ENCODE results near the gene CTSZ. TPM values are rescaled to one million over a fixed set of nuclear protein-coding genes. Genes with fewer than 3 reads are reported as not detected.
"Not testable (repeated sequence)": the region's sequence is repeated elsewhere in the genome, so short reads cannot be mapped to it uniquely, and the experiment has no call there.

CTSZ gene
- total RNA-seq, 1 donor from 2014 or later: 17.2 TPM

DNA sequence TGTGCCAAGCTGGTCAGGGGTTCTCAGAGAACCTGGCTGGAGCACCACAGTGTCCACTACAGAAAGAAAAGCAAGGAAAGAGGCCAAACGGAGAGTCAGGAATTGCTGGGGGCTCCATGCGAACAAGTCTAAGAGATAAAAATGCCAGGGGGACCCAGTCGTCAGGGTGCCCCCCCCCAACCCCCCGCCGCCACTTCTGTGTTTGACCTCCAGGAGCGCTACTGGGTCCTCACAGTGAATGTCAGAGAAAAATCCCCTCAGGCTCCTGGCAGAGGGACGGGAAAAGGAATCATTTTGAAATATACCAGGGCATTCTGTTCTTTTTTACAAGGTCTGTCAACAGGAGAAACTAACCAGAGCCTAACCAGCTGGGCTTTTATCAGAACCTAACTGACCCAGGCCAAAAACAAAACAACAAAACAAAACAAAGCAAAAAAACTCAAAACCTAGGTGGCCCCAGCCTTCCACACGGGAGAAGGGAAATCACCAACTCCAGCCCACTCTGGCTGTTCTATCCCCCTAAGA is 43.9 kb downstream of the CTSZ start:
- H3K27me3 Mint-ChIP-seq (ENCODE audit: unreplicated experiment): peaks cover 29% of the 10 kb centered on the region
- DNase-seq (ENCODE audit: extremely low spot score, unreplicated experiment): peak; percentile 10
- no peak overlapping the region for H3K4me3 Mint-ChIP-seq (ENCODE audit: unreplicated experiment)
- no peaks in the 10 kb centered on the region for H3K9me3 Mint-ChIP-seq (ENCODE audit: unreplicated experiment)
- no peak for TF ChIP-seq CTCF (IDR thresholded peaks at IDR 0.05)
- no peak overlapping the region for H3K27ac Mint-ChIP-seq (ENCODE audit: unreplicated experiment)
- H3K4me1 Mint-ChIP-seq (ENCODE audit: unreplicated experiment): no peaks in the 10 kb centered on the region
- no peaks in the 10 kb centered on the region for H3K36me3 Mint-ChIP-seq (ENCODE audit: unreplicated experiment)

DNA sequence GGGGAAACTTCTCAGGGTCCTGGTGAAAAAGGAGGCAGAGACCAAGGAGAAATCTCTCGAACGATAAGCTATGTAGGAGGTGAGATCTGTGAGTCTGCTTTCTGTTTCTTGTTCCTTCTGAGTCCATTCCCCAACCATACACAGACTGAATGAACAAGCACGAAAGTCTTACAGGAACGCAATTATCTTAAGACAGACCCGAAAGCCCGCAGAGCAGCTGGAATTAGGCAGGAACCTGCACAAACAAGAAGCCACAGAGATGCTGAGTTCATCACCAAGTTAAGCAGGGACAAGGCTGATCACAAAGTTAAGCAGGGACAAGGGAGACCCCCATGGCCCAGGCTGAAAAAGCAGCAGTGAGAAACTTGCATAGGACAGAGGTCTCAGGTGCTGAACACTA is 47.4 kb downstream of the CTSZ start:
- TF ChIP-seq CTCF (IDR thresholded peaks at IDR 0.05): no peak
- Mint-ChIP-seq H3K4me3 (ENCODE audit: unreplicated experiment) (no peak overlapping the region), H3K27me3 (ENCODE audit: unreplicated experiment) (peaks cover 24% of the 10 kb centered on the region), H3K4me1 (ENCODE audit: unreplicated experiment) (no peaks in the 10 kb centered on the region), H3K27ac (ENCODE audit: unreplicated experiment) (no peak overlapping the region), H3K36me3 (ENCODE audit: unreplicated experiment) (no peaks in the 10 kb centered on the region), H3K9me3 (ENCODE audit: unreplicated experiment) (no peaks in the 10 kb centered on the region)
- no peak for DNase-seq (ENCODE audit: extremely low spot score, unreplicated experiment)

DNA sequence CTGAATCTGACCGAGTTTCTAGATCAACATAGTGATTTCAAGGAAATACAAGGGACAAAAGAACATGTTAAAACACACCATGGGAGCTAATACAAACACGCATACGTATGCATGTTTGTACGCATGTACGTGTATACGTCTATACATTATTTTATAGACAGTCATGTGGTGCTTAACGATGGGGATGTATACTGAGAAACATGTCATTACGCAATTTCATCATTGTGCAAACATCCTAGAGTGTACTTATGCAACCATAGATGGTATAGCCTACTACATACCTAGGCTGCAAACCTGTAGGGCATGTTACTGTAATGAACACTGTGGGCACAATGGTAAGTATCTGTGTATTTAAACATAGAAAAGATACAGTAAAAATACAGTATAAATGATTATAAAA is 51.0 kb downstream of the CTSZ start:
- Mint-ChIP-seq H3K36me3 (ENCODE audit: unreplicated experiment) (no peaks in the 10 kb centered on the region), H3K9me3 (ENCODE audit: unreplicated experiment) (peaks cover 7% of the 10 kb centered on the region), H3K27ac (ENCODE audit: unreplicated experiment) (no peak overlapping the region), H3K4me1 (ENCODE audit: unreplicated experiment) (no peaks in the 10 kb centered on the region), H3K4me3 (ENCODE audit: unreplicated experiment) (no peak overlapping the region), H3K27me3 (ENCODE audit: unreplicated experiment) (peaks cover 30% of the 10 kb centered on the region)
- no peak for DNase-seq (ENCODE audit: extremely low spot score, unreplicated experiment)
- TF ChIP-seq CTCF (IDR thresholded peaks at IDR 0.05): no peak

GRCh38 chr20:58953050-58953449 is 54.0 kb downstream of the CTSZ start:
- TF ChIP-seq CTCF (IDR thresholded peaks at IDR 0.05): no peak
- DNase-seq (ENCODE audit: extremely low spot score, unreplicated experiment): no peak
- Mint-ChIP-seq H3K4me3 (ENCODE audit: unreplicated experiment) (no peak overlapping the region), H3K27ac (ENCODE audit: unreplicated experiment) (no peak overlapping the region), H3K4me1 (ENCODE audit: unreplicated experiment) (no peaks in the 10 kb centered on the region), H3K36me3 (ENCODE audit: unreplicated experiment) (no peaks in the 10 kb centered on the region), H3K9me3 (ENCODE audit: unreplicated experiment) (peaks cover 7% of the 10 kb centered on the region), H3K27me3 (ENCODE audit: unreplicated experiment) (peaks cover 39% of the 10 kb centered on the region)

- no peak for DNase-seq (ENCODE audit: extremely low spot score, unreplicated experiment)
- TF ChIP-seq CTCF (IDR thresholded peaks at IDR 0.05): no peak
- Mint-ChIP-seq H3K36me3 (ENCODE audit: unreplicated experiment) (no peaks in the 10 kb centered on the region), H3K4me1 (ENCODE audit: unreplicated experiment) (no peaks in the 10 kb centered on the region), H3K27ac (ENCODE audit: unreplicated experiment) (no peak overlapping the region), H3K27me3 (ENCODE audit: unreplicated experiment) (peaks cover 42% of the 10 kb centered on the region), H3K4me3 (ENCODE audit: unreplicated experiment) (no peak overlapping the region), H3K9me3 (ENCODE audit: unreplicated experiment) (peaks cover 7% of the 10 kb centered on the region)
Observed at GRCh38 chr20:58950603-58951002, 56.5 kb downstream of the CTSZ start.

- peaks cover 31% of the 10 kb centered on the region for H3K27me3 Mint-ChIP-seq (ENCODE audit: unreplicated experiment)
- H3K9me3 Mint-ChIP-seq (ENCODE audit: unreplicated experiment); H3K4me3 Mint-ChIP-seq (ENCODE audit: unreplicated experiment); H3K36me3 Mint-ChIP-seq (ENCODE audit: unreplicated experiment); H3K27ac Mint-ChIP-seq (ENCODE audit: unreplicated experiment); H3K4me1 Mint-ChIP-seq (ENCODE audit: unreplicated experiment); DNase-seq (ENCODE audit: extremely low spot score, unreplicated experiment): not testable (repeated sequence)
Observed at GRCh38 chr20:58947797-58948388, 59.2 kb downstream of the CTSZ start.
